HepG2 (cell line): Measurements from ENCODE around the gene DUSP21. TPM values are rescaled to one million over a fixed set of nuclear protein-coding genes. Genes with fewer than 3 reads are reported as not detected.

Experiments
- ATF7-NPFF ChIP-seq: sonication (generic); formaldehyde crosslinking; IDR thresholded peaks from 2 replicates; pipeline ENCODE4 v1.8.1; 2023; ENCODE audit warnings: mild to moderate bottlenecking, low read depth, missing genetic modification reagents, moderate library complexity
- CHCHD3 ChIP-seq: sonication (generic); formaldehyde crosslinking; IDR thresholded peaks from 2 replicates; pipeline ENCODE4 v1.8.0; 2022; ENCODE audit warnings: mild to moderate bottlenecking, missing genetic modification reagents, moderate library complexity
- FOSL1 ChIP-seq: sonication (generic); formaldehyde crosslinking; IDR thresholded peaks from 2 replicates; pipeline ENCODE4 v1.9.0; 2021; ENCODE audit warnings: missing genetic modification reagents, borderline replicate concordance
- HNRNPH1 ChIP-seq: fragments of 200-400 bp; formaldehyde crosslinking; optimal IDR thresholded peaks from 2 replicates; pipeline ENCODE3; 2017; ENCODE audit warnings: mild to moderate bottlenecking, low read depth, low read length
- HNRNPL ChIP-seq: fragments of 200-400 bp; formaldehyde crosslinking; IDR thresholded peaks from 2 replicates; pipeline ENCODE4 v1.6.1; 2017; ENCODE audit warnings: mild to moderate bottlenecking, low read depth, low read length
- MED1 ChIP-seq: sonication (generic); formaldehyde crosslinking; IDR thresholded peaks from 2 replicates; pipeline ENCODE4 v1.4.0; 2020; ENCODE audit warnings: missing genetic modification reagents
- MIXL1 ChIP-seq: IDR thresholded peaks from 2 replicates; pipeline ENCODE4 v1.6.1; 2016
- NKX3-1 ChIP-seq: sonication (generic); formaldehyde crosslinking; IDR thresholded peaks from 2 replicates; pipeline ENCODE4 v1.5.0; 2020; ENCODE audit warnings: missing genetic modification reagents
- SMC3 ChIP-seq: IDR thresholded peaks from 2 replicates; pipeline ENCODE4 v1.6.1; 2011; ENCODE audit warnings: low read length, improper control_type of control experiment
- SRY ChIP-seq: sonication (generic); formaldehyde crosslinking; IDR thresholded peaks from 2 replicates; pipeline ENCODE4 v1.8.0; 2022; ENCODE audit warnings: mild to moderate bottlenecking, missing genetic modification reagents
- ZBTB42 ChIP-seq: sonication (generic); formaldehyde crosslinking; IDR thresholded peaks from 2 replicates; pipeline ENCODE4 v1.5.0; 2020; ENCODE audit warnings: mild to moderate bottlenecking, missing genetic modification reagents
- ZFP90 ChIP-seq: sonication (generic); formaldehyde crosslinking; IDR thresholded peaks from 2 replicates; pipeline ENCODE4 v1.8.0; 2022; ENCODE audit warnings: missing genetic modification reagents, mild to moderate bottlenecking, inconsistent platforms, borderline replicate concordance
- ZNF235 ChIP-seq: sonication (generic); formaldehyde crosslinking; IDR thresholded peaks from 2 replicates; pipeline ENCODE4 v1.8.1; 2023; ENCODE audit warnings: mild to moderate bottlenecking, missing genetic modification reagents, borderline replicate concordance
- ZNF354B ChIP-seq: sonication (generic); formaldehyde crosslinking; IDR thresholded peaks from 2 replicates; pipeline ENCODE4 v1.8.0; 2022; ENCODE audit warnings: mild to moderate bottlenecking, missing genetic modification reagents
- ZNF382 ChIP-seq: sonication (generic); formaldehyde crosslinking; IDR thresholded peaks from 2 replicates; pipeline ENCODE4 v1.5.0; 2020; ENCODE audit warnings: missing genetic modification reagents, mild to moderate bottlenecking, borderline replicate concordance
- ZNF564 ChIP-seq: sonication (generic); formaldehyde crosslinking; IDR thresholded peaks from 2 replicates; pipeline ENCODE4 v1.8.1; 2023; ENCODE audit warnings: mild to moderate bottlenecking, missing genetic modification reagents
- ZNF788 ChIP-seq: sonication (generic); formaldehyde crosslinking; IDR thresholded peaks from 2 replicates; pipeline ENCODE4 v1.5.0; 2020; ENCODE audit warnings: mild to moderate bottlenecking, missing genetic modification reagents, borderline replicate concordance
- ZNF883 ChIP-seq: sonication (generic); formaldehyde crosslinking; IDR thresholded peaks from 2 replicates; pipeline ENCODE4 v1.5.1; 2020; ENCODE audit warnings: mild to moderate bottlenecking, missing genetic modification reagents; ENCODE audit errors: not compliant biosample characterization
- ZNF891 ChIP-seq: sonication (generic); formaldehyde crosslinking; IDR thresholded peaks from 2 replicates; pipeline ENCODE4 v1.5.0; 2020; ENCODE audit warnings: mild to moderate bottlenecking, missing genetic modification reagents
- polyA plus RNA-seq, 8 experiments: library from polyadenylated mRNA; depleted of rRNA in 3 of 8; stranded (reverse) in 7 of 8; unstranded in 1 of 8; fragments of >200 nt; fragmentation: Illumina TruSeq in 4 of 8; extraction: Trizol in 4 of 8; gene quantifications; 2 replicates each; pipeline versions ENCODE4 v1.2.1 to v1.2.3, GENCODE V29; 2011 to 2016; ENCODE audit warnings: low read depth in 4 of 8, missing spikeins in 1 of 8, mixed read lengths in 1 of 8; ENCODE audit not compliant: insufficient read depth in 1 of 8
- total RNA-seq, 5 experiments: library from RNA; depleted of rRNA; stranded (reverse); fragments of >200 nt; fragmentation: Illumina TruSeq; extraction: Trizol; gene quantifications; 2 replicates each; pipeline ENCODE4 v1.2.3, GENCODE V29; 2016; ENCODE audit warnings: low read depth in 1 of 5
- TF ChIP-seq, protein P1 (sequence below): sonication (generic); formaldehyde crosslinking; IDR thresholded peaks from 2 replicates; pipeline ENCODE4 v1.8.0; 2022; ENCODE audit warnings: missing genetic modification reagents, mild to moderate bottlenecking, moderate library complexity, borderline replicate concordance
- TF ChIP-seq, protein P2 (sequence below): sonication (generic); formaldehyde crosslinking; IDR thresholded peaks from 2 replicates; pipeline ENCODE4 v1.5.0; 2020; ENCODE audit warnings: mild to moderate bottlenecking, missing genetic modification reagents
- TF ChIP-seq, protein P3 (sequence below): sonication (generic); formaldehyde crosslinking; IDR thresholded peaks from 2 replicates; pipeline ENCODE4 v1.5.0; 2020; ENCODE audit warnings: mild to moderate bottlenecking, missing genetic modification reagents, moderate library complexity
- TF ChIP-seq, protein P4 (sequence below): IDR thresholded peaks from 2 replicates; pipeline ENCODE4 v1.6.1; 2012; ENCODE audit warnings: inconsistent platforms

Gene DUSP21
- total and polyA plus RNA-seq, 2 of the 13 experiments (the other 11 are each of a cell fraction or from before 2014, with no cell fraction given), result not detected

DNA sequence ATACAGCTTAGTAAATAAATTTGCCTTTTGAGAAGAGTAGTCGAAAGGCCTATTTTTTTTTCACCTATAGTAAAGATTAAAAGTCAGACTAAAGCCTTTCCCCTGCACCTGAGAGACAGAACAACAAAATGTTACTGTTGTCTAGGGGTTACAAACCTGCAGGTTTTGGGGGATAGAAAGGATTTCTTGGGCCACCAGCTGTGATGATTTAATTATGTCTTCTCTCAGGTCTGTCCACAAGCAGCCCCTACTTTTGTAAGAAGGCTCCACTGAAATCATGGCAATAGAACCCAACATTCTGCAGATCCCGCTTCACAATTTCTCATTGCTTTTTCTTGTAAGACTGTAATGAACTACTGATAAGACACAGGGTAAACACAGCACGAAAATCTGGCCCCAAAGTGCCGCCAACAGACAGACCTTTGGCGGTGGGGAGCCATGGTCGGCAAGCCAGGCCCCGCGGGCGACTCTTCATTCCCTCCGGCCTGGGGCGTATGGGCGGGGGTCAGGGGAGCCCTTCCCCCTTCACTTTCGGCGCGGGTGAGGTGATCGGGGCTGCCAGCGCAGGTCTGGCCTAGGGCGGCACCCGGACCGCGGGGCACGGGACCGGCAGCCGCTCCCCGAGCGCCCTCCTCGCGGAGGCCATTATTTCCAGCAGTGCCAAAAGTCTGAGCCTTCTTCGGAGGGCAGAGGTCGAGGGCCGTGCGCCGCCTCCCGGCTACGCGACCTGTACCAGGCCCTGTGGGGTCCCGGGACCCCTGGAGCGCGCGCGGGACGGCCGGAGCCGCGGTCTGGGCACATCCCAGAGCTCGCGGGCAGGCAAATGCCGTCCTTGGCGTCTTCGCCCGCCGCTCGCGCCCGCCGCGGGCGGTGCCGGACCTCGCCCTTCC is 28.4 kb downstream of the DUSP21 start (continued):
- TF ChIP-seq, protein P1, sequence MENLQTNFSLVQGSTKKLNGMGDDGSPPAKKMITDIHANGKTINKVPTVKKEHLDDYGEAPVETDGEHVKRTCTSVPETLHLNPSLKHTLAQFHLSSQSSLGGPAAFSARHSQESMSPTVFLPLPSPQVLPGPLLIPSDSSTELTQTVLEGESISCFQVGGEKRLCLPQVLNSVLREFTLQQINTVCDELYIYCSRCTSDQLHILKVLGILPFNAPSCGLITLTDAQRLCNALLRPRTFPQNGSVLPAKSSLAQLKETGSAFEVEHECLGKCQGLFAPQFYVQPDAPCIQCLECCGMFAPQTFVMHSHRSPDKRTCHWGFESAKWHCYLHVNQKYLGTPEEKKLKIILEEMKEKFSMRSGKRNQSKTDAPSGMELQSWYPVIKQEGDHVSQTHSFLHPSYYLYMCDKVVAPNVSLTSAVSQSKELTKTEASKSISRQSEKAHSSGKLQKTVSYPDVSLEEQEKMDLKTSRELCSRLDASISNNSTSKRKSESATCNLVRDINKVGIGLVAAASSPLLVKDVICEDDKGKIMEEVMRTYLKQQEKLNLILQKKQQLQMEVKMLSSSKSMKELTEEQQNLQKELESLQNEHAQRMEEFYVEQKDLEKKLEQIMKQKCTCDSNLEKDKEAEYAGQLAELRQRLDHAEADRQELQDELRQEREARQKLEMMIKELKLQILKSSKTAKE (CRISPR knock-in tag), result no peak
- TF ChIP-seq ZBTB42 (no peak), MED1 (CRISPR knock-in tag) (peak; percentile 23; the same call in 1 of the 2 replicates), ATF7-NPFF (CRISPR knock-in tag) (0 out of 2 replicates have a peak, but pooled peaks have one; percentile 25), MIXL1 (CRISPR knock-in tag) (no peak), ZNF382 (CRISPR knock-in tag) (no peak), FOSL1 (CRISPR knock-in tag) (no peak), ZNF891 (CRISPR knock-in tag) (no peak), ZFP90 (CRISPR knock-in tag) (no peak), ZNF883 (CRISPR knock-in tag) (peak; percentile 23), ZNF788 (CRISPR knock-in tag) (no peak), ZNF354B (CRISPR knock-in tag) (no peak), SRY (CRISPR knock-in tag) (peak; percentile 67; the same call in 1 of the 2 replicates), CHCHD3 (CRISPR knock-in tag) (no peak), ZNF235 (CRISPR knock-in tag) (no peak), SMC3 (no peak), HNRNPL (0 out of 2 replicates have a peak, but pooled peaks have one; percentile 48), HNRNPH1 (no peak), ZNF564 (CRISPR knock-in tag) (no peak), NKX3-1 (CRISPR knock-in tag) (no peak)
- TF ChIP-seq, protein P2, sequence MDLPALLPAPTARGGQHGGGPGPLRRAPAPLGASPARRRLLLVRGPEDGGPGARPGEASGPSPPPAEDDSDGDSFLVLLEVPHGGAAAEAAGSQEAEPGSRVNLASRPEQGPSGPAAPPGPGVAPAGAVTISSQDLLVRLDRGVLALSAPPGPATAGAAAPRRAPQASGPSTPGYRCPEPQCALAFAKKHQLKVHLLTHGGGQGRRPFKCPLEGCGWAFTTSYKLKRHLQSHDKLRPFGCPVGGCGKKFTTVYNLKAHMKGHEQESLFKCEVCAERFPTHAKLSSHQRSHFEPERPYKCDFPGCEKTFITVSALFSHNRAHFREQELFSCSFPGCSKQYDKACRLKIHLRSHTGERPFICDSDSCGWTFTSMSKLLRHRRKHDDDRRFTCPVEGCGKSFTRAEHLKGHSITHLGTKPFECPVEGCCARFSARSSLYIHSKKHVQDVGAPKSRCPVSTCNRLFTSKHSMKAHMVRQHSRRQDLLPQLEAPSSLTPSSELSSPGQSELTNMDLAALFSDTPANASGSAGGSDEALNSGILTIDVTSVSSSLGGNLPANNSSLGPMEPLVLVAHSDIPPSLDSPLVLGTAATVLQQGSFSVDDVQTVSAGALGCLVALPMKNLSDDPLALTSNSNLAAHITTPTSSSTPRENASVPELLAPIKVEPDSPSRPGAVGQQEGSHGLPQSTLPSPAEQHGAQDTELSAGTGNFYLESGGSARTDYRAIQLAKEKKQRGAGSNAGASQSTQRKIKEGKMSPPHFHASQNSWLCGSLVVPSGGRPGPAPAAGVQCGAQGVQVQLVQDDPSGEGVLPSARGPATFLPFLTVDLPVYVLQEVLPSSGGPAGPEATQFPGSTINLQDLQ (CRISPR knock-in tag), result no peak
- TF ChIP-seq, protein P3, sequence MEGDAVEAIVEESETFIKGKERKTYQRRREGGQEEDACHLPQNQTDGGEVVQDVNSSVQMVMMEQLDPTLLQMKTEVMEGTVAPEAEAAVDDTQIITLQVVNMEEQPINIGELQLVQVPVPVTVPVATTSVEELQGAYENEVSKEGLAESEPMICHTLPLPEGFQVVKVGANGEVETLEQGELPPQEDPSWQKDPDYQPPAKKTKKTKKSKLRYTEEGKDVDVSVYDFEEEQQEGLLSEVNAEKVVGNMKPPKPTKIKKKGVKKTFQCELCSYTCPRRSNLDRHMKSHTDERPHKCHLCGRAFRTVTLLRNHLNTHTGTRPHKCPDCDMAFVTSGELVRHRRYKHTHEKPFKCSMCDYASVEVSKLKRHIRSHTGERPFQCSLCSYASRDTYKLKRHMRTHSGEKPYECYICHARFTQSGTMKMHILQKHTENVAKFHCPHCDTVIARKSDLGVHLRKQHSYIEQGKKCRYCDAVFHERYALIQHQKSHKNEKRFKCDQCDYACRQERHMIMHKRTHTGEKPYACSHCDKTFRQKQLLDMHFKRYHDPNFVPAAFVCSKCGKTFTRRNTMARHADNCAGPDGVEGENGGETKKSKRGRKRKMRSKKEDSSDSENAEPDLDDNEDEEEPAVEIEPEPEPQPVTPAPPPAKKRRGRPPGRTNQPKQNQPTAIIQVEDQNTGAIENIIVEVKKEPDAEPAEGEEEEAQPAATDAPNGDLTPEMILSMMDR (CRISPR knock-in tag), result 0 out of 2 replicates have a peak, but pooled peaks have one; percentile 11
- TF ChIP-seq, protein P4, sequence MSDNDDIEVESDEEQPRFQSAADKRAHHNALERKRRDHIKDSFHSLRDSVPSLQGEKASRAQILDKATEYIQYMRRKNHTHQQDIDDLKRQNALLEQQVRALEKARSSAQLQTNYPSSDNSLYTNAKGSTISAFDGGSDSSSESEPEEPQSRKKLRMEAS, result no peak; the same call in 1 of the 2 replicates
